Transverse colon (tissue), 4 donors: ENCODE measurements around the gene SCARB2. TPM values are rescaled to one million over a fixed set of nuclear protein-coding genes. Genes with fewer than 3 reads are reported as not detected.

Source experiments
- DNase-seq: peaks from one replicate; pipeline ENCODE4 v3.0.0-alpha.2; 2019
- H3K27ac ChIP-seq, 4 donors: fragments of 200-600 bp; sonication (generic); 2 replicates each; pipeline ENCODE4 v1.5.1; 2016 to 2018; ENCODE audit warnings: inconsistent platforms in 4 of 4
- H3K27me3 ChIP-seq: fragments of 200-600 bp; sonication (generic); 2 replicates; pipeline ENCODE4 v1.5.1; 2017; ENCODE audit warnings: inconsistent platforms
- H3K36me3 ChIP-seq, 4 donors: fragments of 200-600 bp; sonication (generic); 2 replicates each; pipeline ENCODE4 v1.5.1; 2017 to 2019; ENCODE audit warnings: inconsistent platforms in 4 of 4
- H3K4me1 ChIP-seq, 4 donors: fragments of 200-600 bp; sonication (generic); 2 replicates each; pipeline ENCODE4 v1.5.1; 2017 to 2020; ENCODE audit warnings: inconsistent platforms in 4 of 4
- H3K4me3 ChIP-seq, 4 donors: fragments of 200-600 bp; sonication (generic); 1 replicate in 1 of 4; 2 replicates in 3 of 4; pipeline versions ENCODE4 v1.5.1 to v1.6.1; 2017 to 2019; ENCODE audit warnings: inconsistent platforms in 4 of 4
- H3K9me3 ChIP-seq, 2 donors: fragments of 200-600 bp; sonication (generic); 2 replicates each; pipeline ENCODE4 v1.5.1; 2017 to 2019; ENCODE audit warnings: inconsistent platforms in 2 of 2
- CTCF ChIP-seq, 5 experiments: fragments of 200-600 bp in 3 of 5; fragments of 450-650 bp in 2 of 5; sonication (generic) in 3 of 5; IDR thresholded peaks; 1 replicate in 2 of 5; 2 replicates in 3 of 5; pipeline ENCODE4 v1.5.1; 2016 to 2017; ENCODE audit warnings: antibody characterized with exemption in 5 of 5, inconsistent platforms in 3 of 5, mild to moderate bottlenecking in 2 of 5, moderate library complexity in 1 of 5
- EP300 ChIP-seq: sonication (generic); formaldehyde crosslinking; IDR thresholded peaks from one replicate; pipeline ENCODE4 v1.6.1; 2017; ENCODE audit warnings: antibody characterized with exemption, low read depth
- POLR2A ChIP-seq: fragments of 450-650 bp; IDR thresholded peaks from one replicate; pipeline ENCODE4 v1.6.1; 2016; ENCODE audit warnings: antibody characterized with exemption, mild to moderate bottlenecking, moderate library complexity
- POLR2AphosphoS5 ChIP-seq, 3 donors: sonication (generic); formaldehyde crosslinking; IDR thresholded peaks; one replicate each; pipeline ENCODE4 v1.6.1; 2016; ENCODE audit warnings: antibody characterized with exemption in 3 of 3
- WGBS, 2 donors: methylation state at CpG; one replicate each; pipeline ENCODE4 v1.1.5; 2018; ENCODE audit warnings: low coverage in 1 of 2; 5-methylcytosine and 5-hydroxymethylcytosine counted together
- in situ Hi-C, 4 donors: fragments of 200-750 bp; cut with MboI; loops; one replicate each; pipeline versions ENCODE4 v1.15.0 to v1.15.1; 2017; ENCODE audit warnings: low sequenced_read_pairs in 3 of 4, low pct_ligation_motif_present in 1 of 4, low pct_unique_long_range_greater_than_20kb in 1 of 4
- intact Hi-C: fragments of 100-400 bp; cut with DNase I; formaldehyde crosslinking; loops from one replicate; pipeline ENCODE4 v1.15.1; 2023; ENCODE audit warnings: low total_unique reads
- total RNA-seq, 4 donors: library from RNA; depleted of rRNA; stranded (reverse); fragments of >200 nt; gene quantifications; one replicate each; pipeline ENCODE4 v1.1.0, GENCODE V29; 2016

The SCARB2 gene
- total RNA-seq, 4 donors from 2014 or later = 139 to 210 (median 194) TPM

GRCh38 chr4:76233967-76234678 lies 20.5 kb upstream of the SCARB2 start:
- Histone ChIP-seq H3K4me1 (peaks cover 0 to 41% (median 14%) of the 10 kb centered on the region in 4 donors), H3K27ac (peak overlapping the region; percentile 69 to 87 (median 76)), H3K9me3 (no peaks in the 10 kb centered on the region), H3K4me3 (no peak overlapping the region), H3K36me3 (no peaks in the 10 kb centered on the region), H3K27me3 (no peaks in the 10 kb centered on the region)
- in situ Hi-C loops = no loop called here
- TF ChIP-seq CTCF (IDR thresholded peaks at IDR 0.05) (no peak), EP300 (no peak), POLR2AphosphoS5 (IDR thresholded peaks at IDR 0.05) (no peak), POLR2A (no peak)
- WGBS, 2 donors = 60 to 82% methylated on average over 9 to 14 of the region's 14 CpGs
- DNase-seq = peak; percentile 41
- intact Hi-C loops = no loop called here

GRCh38 chr4:76233529-76233928 lies 19.9 kb upstream of the SCARB2 start:
- peaks cover 0 to 41% (median 14%) of the 10 kb centered on the region in 4 donors for H3K4me1 ChIP-seq
- TF ChIP-seq EP300 = no peak
- TF ChIP-seq POLR2A = no peak
- no peak for TF ChIP-seq CTCF (IDR thresholded peaks at IDR 0.05)
- no peak for TF ChIP-seq POLR2AphosphoS5 (IDR thresholded peaks at IDR 0.05)
- no peak overlapping the region for H3K4me3 ChIP-seq
- 39 to 61% methylated on average over 2 of the region's 2 CpGs for WGBS, 2 donors
- H3K27ac ChIP-seq = peak overlapping the region in 3 of 4 donors; percentile 69 to 87 (median 72)
- DNase-seq = no peak
- in situ Hi-C loops = no loop called here
- peaks cover 0 to 3% of the 10 kb centered on the region in 2 donors for H3K9me3 ChIP-seq
- H3K36me3 ChIP-seq = no peaks in the 10 kb centered on the region
- no peaks in the 10 kb centered on the region for H3K27me3 ChIP-seq
- intact Hi-C loops = no loop called here

GRCh38 chr4:76233083-76233482 lies 19.5 kb upstream of the SCARB2 start:
- WGBS, 2 donors = 45 to 66% methylated on average over 3 to 4 of the region's 4 CpGs

GRCh38 chr4:76232681-76233080 lies 19.1 kb upstream of the SCARB2 start:
- H3K4me3 ChIP-seq = no peak overlapping the region
- peaks cover 0 to 5% of the 10 kb centered on the region in 2 donors for H3K9me3 ChIP-seq
- whole genome bisulfite sequencing, 2 donors = 78 to 79% methylated on average over 1 of the region's 1 CpG
- no peaks in the 10 kb centered on the region for H3K36me3 ChIP-seq
- in situ Hi-C loops = no loop called here
- intact Hi-C loops = no loop called here
- no peaks in the 10 kb centered on the region for H3K27me3 ChIP-seq
- DNase-seq = no peak
- TF ChIP-seq POLR2AphosphoS5 (IDR thresholded peaks at IDR 0.05) (no peak), POLR2A (no peak), CTCF (IDR thresholded peaks at IDR 0.05) (no peak), EP300 (no peak)
- peak overlapping the region in 1 of 4 donors; percentile 72 for H3K27ac ChIP-seq
- peaks cover 0 to 41% (median 14%) of the 10 kb centered on the region in 4 donors for H3K4me1 ChIP-seq

More at GRCh38 chr4:76233083-76233482, 19.5 kb upstream of the SCARB2 start:
- H3K27ac ChIP-seq = peak overlapping the region in 1 of 4 donors; percentile 72
- no peak overlapping the region for H3K4me3 ChIP-seq
- TF ChIP-seq EP300 (no peak), CTCF (IDR thresholded peaks at IDR 0.05) (no peak), POLR2AphosphoS5 (IDR thresholded peaks at IDR 0.05) (no peak), POLR2A (no peak)
- DNase-seq = no peak
- H3K4me1 ChIP-seq = peaks cover 0 to 41% (median 14%) of the 10 kb centered on the region in 4 donors
- no peaks in the 10 kb centered on the region for H3K36me3 ChIP-seq
- H3K27me3 ChIP-seq = no peaks in the 10 kb centered on the region
- peaks cover 0 to 5% of the 10 kb centered on the region in 2 donors for H3K9me3 ChIP-seq
- intact Hi-C loops (no loop called here), in situ Hi-C loops (no loop called here)
